T-helper 9 cell (primary cell): ENCODE data around the gene NADK.
"Not testable (repeated sequence)": the region's sequence is repeated elsewhere in the genome, so short reads cannot be mapped to it uniquely, and the experiment has no call there.

ENCODE experiments used
- DNase-seq: peaks from one replicate; pipeline ENCODE4 v3.0.0-alpha.2; 2020

The NADK gene

GRCh38 chr1:1703796-1704195, 74.5 kb downstream of the NADK start:
- DNase-seq, result no peak

GRCh38 chr1:1702506-1702905, 75.8 kb downstream of the NADK start:
- DNase-seq, result not testable (repeated sequence)
